Measurements from ENCODE around the gene NELL1. TPM values are rescaled to one million over a fixed set of nuclear protein-coding genes. Genes with fewer than 3 reads are reported as not detected.

Gene NELL1
- total RNA-seq, 2 experiments from 2014 or later: not detected

DNA sequence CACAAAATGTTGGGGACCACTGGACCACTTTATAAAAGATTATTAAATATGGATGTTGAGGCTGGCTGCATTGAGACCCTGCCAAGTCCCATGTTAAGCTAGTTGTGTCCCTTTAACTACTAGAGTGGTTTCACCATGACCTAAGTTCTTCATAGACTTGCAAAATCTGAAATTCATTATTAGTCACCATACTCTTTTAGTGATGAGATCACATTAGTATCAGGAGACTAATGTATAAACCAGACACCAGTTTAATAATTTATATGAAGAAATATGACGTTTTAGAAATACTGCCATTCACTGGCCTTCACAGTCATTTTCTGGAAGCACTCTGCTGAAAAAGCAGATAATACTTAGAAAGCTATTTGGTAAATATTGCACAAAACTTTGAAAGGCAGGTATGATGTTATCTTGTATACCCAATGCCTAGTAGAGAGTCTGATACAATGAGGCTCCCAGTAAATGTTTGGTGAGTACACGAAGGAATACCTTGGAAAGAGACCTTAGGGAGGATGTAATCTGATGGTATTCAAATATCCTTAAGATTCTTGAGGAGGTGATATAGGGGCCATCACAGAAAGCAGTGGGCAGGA, 795.3 kb downstream of the NELL1 start:
- no peaks in the 10 kb centered on the region for H3K27me3 Mint-ChIP-seq
- ATAC-seq (no peak), DNase-seq (no peak)
- H3K4me1 Mint-ChIP-seq (ENCODE audit: low read depth): no peaks in the 10 kb centered on the region
- no peak overlapping the region for H3K4me3 Mint-ChIP-seq
- ChIA-PET POLR2A (no interaction called here), CTCF (no interaction called here)
- intact Hi-C loops (cut with micrococcal nuclease): no loop called here
- H3K27ac Mint-ChIP-seq: no peak overlapping the region
- H3K9me3 Mint-ChIP-seq: peaks cover 9% of the 10 kb centered on the region
- TF ChIP-seq, protein P1, sequence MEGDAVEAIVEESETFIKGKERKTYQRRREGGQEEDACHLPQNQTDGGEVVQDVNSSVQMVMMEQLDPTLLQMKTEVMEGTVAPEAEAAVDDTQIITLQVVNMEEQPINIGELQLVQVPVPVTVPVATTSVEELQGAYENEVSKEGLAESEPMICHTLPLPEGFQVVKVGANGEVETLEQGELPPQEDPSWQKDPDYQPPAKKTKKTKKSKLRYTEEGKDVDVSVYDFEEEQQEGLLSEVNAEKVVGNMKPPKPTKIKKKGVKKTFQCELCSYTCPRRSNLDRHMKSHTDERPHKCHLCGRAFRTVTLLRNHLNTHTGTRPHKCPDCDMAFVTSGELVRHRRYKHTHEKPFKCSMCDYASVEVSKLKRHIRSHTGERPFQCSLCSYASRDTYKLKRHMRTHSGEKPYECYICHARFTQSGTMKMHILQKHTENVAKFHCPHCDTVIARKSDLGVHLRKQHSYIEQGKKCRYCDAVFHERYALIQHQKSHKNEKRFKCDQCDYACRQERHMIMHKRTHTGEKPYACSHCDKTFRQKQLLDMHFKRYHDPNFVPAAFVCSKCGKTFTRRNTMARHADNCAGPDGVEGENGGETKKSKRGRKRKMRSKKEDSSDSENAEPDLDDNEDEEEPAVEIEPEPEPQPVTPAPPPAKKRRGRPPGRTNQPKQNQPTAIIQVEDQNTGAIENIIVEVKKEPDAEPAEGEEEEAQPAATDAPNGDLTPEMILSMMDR (IDR thresholded peaks at IDR 0.05): no peak
- no peaks in the 10 kb centered on the region for H3K36me3 Mint-ChIP-seq (ENCODE audit: low read depth)

DNA sequence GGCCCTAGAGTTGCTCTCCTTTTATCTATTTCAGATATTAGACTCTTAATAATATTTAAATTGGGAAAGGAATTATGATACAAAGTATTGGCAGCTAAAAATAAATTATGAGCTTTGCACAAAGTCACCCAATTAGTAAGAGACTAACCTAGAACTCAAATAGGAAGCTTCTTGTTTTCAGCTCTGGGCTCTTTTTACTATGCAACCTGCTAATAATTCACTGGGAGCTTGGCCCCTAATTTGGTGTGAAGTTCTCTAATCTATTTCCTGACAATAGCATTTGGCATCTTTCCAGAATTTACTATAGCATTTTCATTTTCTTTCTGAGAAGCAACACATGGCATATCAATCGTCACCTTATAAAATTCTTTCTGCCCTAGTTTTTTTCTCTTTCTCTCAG, 795.8 kb downstream of the NELL1 start:
- CTCF ChIA-PET: no interaction called here
- no peak overlapping the region for H3K4me3 Mint-ChIP-seq
- H3K9me3 Mint-ChIP-seq: peaks cover 9% of the 10 kb centered on the region
- no peaks in the 10 kb centered on the region for H3K4me1 Mint-ChIP-seq (ENCODE audit: low read depth)
- TF ChIP-seq, protein P1 (IDR thresholded peaks at IDR 0.05): no peak
- POLR2A ChIA-PET: no interaction called here
- ATAC-seq (no peak), DNase-seq (no peak)
- no peak overlapping the region for H3K27ac Mint-ChIP-seq
- no peaks in the 10 kb centered on the region for H3K27me3 Mint-ChIP-seq
- no peaks in the 10 kb centered on the region for H3K36me3 Mint-ChIP-seq (ENCODE audit: low read depth)
- intact Hi-C loops (cut with micrococcal nuclease): no loop called here

DNA sequence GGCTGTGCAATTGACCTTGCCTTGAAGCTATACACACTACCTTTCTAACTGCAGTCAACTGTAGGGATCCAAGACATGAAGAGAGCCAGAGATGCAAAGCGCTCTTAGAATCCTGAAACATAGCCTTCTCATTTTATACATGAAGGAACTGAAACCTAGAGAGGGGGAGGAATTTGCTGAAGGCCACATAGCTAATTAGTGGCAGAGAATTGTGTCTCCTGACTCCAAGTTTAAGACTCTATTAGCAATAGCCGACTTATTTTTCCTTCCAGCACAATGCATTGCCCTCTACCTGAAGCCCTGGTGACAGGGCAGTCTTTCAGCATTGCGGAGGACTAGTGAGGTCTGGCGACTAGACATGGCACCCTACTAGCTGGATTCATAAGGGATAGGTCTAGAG, 796.5 kb downstream of the NELL1 start:
- Mint-ChIP-seq H3K27me3 (no peaks in the 10 kb centered on the region), H3K36me3 (ENCODE audit: low read depth) (no peaks in the 10 kb centered on the region), H3K27ac (no peak overlapping the region), H3K4me3 (no peak overlapping the region), H3K4me1 (ENCODE audit: low read depth) (no peaks in the 10 kb centered on the region), H3K9me3 (peaks cover 10% of the 10 kb centered on the region)
- TF ChIP-seq, protein P1 (IDR thresholded peaks at IDR 0.05): no peak
- DNase-seq (no peak), ATAC-seq (no peak)
- intact Hi-C loops (cut with micrococcal nuclease): no loop called here
- CTCF ChIA-PET: no interaction called here
- POLR2A ChIA-PET: no interaction called here

DNA sequence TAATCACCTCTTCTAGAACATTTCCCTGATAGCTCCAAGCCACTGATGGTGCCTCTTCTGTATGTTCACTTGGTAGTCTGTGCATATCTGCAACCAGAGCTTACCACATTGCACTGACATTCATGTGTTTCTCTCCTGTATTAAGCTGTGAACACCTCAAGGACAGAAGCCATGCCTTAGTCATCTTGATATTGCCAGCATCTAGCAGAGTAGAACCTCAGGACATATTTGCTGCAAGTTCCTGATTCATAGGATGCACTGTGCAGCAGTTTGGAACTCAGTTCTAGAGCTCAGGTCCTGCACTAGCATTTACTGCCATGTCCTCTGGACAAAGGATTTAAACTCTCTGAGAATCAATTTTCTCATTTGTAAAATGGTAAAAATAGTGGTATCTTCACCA, 801.1 kb downstream of the NELL1 start:
- ATAC-seq (no peak), DNase-seq (no peak)
- ChIA-PET POLR2A (no interaction called here), CTCF (no interaction called here)
- TF ChIP-seq, protein P1 (IDR thresholded peaks at IDR 0.05): no peak
- intact Hi-C loops (cut with micrococcal nuclease): no loop called here
- Mint-ChIP-seq H3K9me3 (peaks cover 3% of the 10 kb centered on the region), H3K27ac (no peak overlapping the region), H3K4me3 (no peak overlapping the region), H3K4me1 (ENCODE audit: low read depth) (no peaks in the 10 kb centered on the region), H3K36me3 (ENCODE audit: low read depth) (no peaks in the 10 kb centered on the region), H3K27me3 (no peaks in the 10 kb centered on the region)

DNA sequence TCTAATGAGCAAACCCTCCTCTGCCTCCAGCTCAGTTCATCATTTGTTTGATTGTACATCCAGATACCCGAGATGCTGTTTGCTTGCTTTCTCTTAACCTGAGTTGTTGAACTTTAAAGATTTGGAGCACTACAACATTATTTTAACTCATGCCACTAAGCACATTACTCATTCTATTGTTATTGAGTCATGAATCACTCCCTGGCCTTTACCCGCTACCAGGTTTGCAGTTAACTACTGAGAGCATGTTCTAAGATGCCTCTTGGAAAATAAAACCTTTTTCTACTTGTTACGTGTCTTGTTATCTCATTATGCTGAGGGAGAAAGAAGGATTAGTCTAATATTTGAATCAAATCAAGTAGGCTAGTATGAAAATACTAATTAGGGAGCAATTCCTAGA, 802.9 kb downstream of the NELL1 start:
- Mint-ChIP-seq H3K27me3 (no peaks in the 10 kb centered on the region), H3K27ac (no peak overlapping the region), H3K4me1 (ENCODE audit: low read depth) (no peaks in the 10 kb centered on the region), H3K4me3 (no peak overlapping the region), H3K36me3 (ENCODE audit: low read depth) (no peaks in the 10 kb centered on the region), H3K9me3 (peaks cover 1% of the 10 kb centered on the region)
- DNase-seq (no peak), ATAC-seq (no peak)
- TF ChIP-seq, protein P1 (IDR thresholded peaks at IDR 0.05): no peak
- intact Hi-C loops (cut with micrococcal nuclease): no loop called here
- ChIA-PET POLR2A (no interaction called here), CTCF (no interaction called here)
